NB4 (cell line): ENCODE data around the gene ZRANB3.
"Not testable (repeated sequence)": the region's sequence is repeated elsewhere in the genome, so short reads cannot be mapped to it uniquely, and the experiment has no call there.

Experiments
- MYC ChIP-seq: IDR thresholded peaks from 2 replicates; pipeline ENCODE4 v1.6.1; 2011; ENCODE audit warnings: low read depth, low read length
- POLR2A ChIP-seq: IDR thresholded peaks from 2 replicates; pipeline ENCODE4 v1.6.1; 2011; ENCODE audit warnings: mild to moderate bottlenecking; ENCODE audit not compliant: insufficient read length; ENCODE audit errors: extremely low read depth

DNA sequence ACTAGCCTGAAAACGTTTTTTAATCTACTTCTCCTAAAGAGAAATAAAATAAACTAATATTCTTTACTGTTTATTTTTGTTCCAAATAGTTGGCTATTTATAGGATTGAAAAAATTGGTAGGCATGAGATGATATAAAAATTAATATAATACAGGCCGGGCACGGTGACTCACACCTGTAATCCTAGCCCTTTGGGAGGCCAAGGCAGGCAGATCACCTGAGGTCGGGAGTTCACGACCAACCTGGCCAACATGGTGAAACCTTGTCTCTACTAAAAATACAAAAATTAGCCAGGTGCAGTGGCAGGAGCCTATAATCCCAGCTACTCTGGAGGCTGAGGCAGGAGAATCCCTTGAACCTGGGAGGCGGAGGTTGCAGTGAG, 409.4 kb downstream of the ZRANB3 start:
- TF ChIP-seq POLR2A, MYC: not testable (repeated sequence)
